ENCODE results near the gene MEF2A.

MEF2A gene

GRCh38 chr15:99615460-99615859, 49.7 kb downstream of the MEF2A start:
- CTCF ChIA-PET: interaction anchor here (1.2 to 1.4 kb wide), 2 partner anchors 9 to 88 kb away, joined by 3 read pairs; no protein-coding TSS in a partner anchor
- POLR2A ChIA-PET: no interaction called here
- no peak for DNase-seq (ENCODE audit: low read depth, low spot score)
- no peak for TF ChIP-seq CTCF (IDR thresholded peaks at IDR 0.05; ENCODE audit: insufficient read depth, low read length, missing control alignments)
- H3K4me3 ChIP-seq (ENCODE audit: low read depth, low read length): no peak overlapping the region

GRCh38 chr15:99616129-99616528, 50.3 kb downstream of the MEF2A start:
- ChIA-PET CTCF (interaction anchor here (1.4 kb wide), 1 partner anchor 88 kb away, joined by 3 read pairs; no protein-coding TSS in a partner anchor), POLR2A (no interaction called here)
- no peak for TF ChIP-seq CTCF (IDR thresholded peaks at IDR 0.05; ENCODE audit: insufficient read depth, low read length, missing control alignments)
- DNase-seq (ENCODE audit: low read depth, low spot score): no peak
- no peak overlapping the region for H3K4me3 ChIP-seq (ENCODE audit: low read depth, low read length)

- CTCF ChIA-PET: interaction anchor here (1.0 kb wide), 1 partner anchor 9 kb away, joined by 3 read pairs; no protein-coding TSS in a partner anchor
- DNase-seq (ENCODE audit: low read depth, low spot score): no peak
- POLR2A ChIA-PET: no interaction called here
- H3K4me3 ChIP-seq (ENCODE audit: low read depth, low read length): no peak overlapping the region
- TF ChIP-seq CTCF (IDR thresholded peaks at IDR 0.05; ENCODE audit: insufficient read depth, low read length, missing control alignments): no peak
These were observed 51.1 kb downstream of the MEF2A start for GRCh38 chr15:99616773-99617342.

GRCh38 chr15:99618941-99619411, 53.2 kb downstream of the MEF2A start:
- CTCF ChIA-PET: interaction anchor here (0.6 kb wide), 1 partner anchor 10 kb away, joined by 3 read pairs; no protein-coding TSS in a partner anchor
- H3K4me3 ChIP-seq (ENCODE audit: low read depth, low read length): no peak overlapping the region
- POLR2A ChIA-PET: no interaction called here
- DNase-seq (ENCODE audit: low read depth, low spot score): no peak
- TF ChIP-seq CTCF (IDR thresholded peaks at IDR 0.05; ENCODE audit: insufficient read depth, low read length, missing control alignments): no peak

GRCh38 chr15:99619712-99620111, 53.9 kb downstream of the MEF2A start:
- POLR2A ChIA-PET: no interaction called here
- CTCF ChIA-PET: no interaction called here
- no peak overlapping the region for H3K4me3 ChIP-seq (ENCODE audit: low read depth, low read length)
- TF ChIP-seq CTCF (IDR thresholded peaks at IDR 0.05; ENCODE audit: insufficient read depth, low read length, missing control alignments): no peak
- no peak for DNase-seq (ENCODE audit: low read depth, low spot score)

- ChIA-PET POLR2A (no interaction called here), CTCF (no interaction called here)
- TF ChIP-seq CTCF (IDR thresholded peaks at IDR 0.05; ENCODE audit: insufficient read depth, low read length, missing control alignments): no peak
- no peak overlapping the region for H3K4me3 ChIP-seq (ENCODE audit: low read depth, low read length)
- no peak for DNase-seq (ENCODE audit: low read depth, low spot score)
These were observed 54.4 kb downstream of the MEF2A start for GRCh38 chr15:99620178-99620577.
